Endometrium (tissue), 2 donors: ENCODE results near the gene C20orf141.
"Not testable (repeated sequence)": the region's sequence is repeated elsewhere in the genome, so short reads cannot be mapped to it uniquely, and the experiment has no call there.

ENCODE experiments used
- FAIRE-seq: peaks from 2 replicates; lab custom pipeline; 2012; peaks lifted over from hg19 to GRCh38; lab: Jason Lieb, UNC
- donor health status: control.
- donor health status: control.

C20orf141 gene

GRCh38 chr20:2799688-2800520 lies 14.9 kb upstream of the C20orf141 start:
- no peak for FAIRE-seq

- FAIRE-seq = no peak
Observed at GRCh38 chr20:2800521-2801285, 14.1 kb upstream of the C20orf141 start, which contains the start of gene CPXM1. Gene CPXM1, minus strand, starts transcription at chr20:2800627. Its CDS starts 55 bp downstream, at chr20:2800572.

- no peak for FAIRE-seq
Observed at GRCh38 chr20:2801286-2801728, 13.5 kb upstream of the C20orf141 start.

GRCh38 chr20:2804041-2804828 lies 10.6 kb upstream of the C20orf141 start:
- no peak for FAIRE-seq

GRCh38 chr20:2804852-2805688 lies 9.7 kb upstream of the C20orf141 start:
- no peak for FAIRE-seq

GRCh38 chr20:2805689-2806350 lies 9.0 kb upstream of the C20orf141 start:
- no peak for FAIRE-seq

GRCh38 chr20:2806351-2806701 lies 8.5 kb upstream of the C20orf141 start:
- no peak for FAIRE-seq

GRCh38 chr20:2807019-2807418 lies 7.8 kb upstream of the C20orf141 start:
- FAIRE-seq = no peak

GRCh38 chr20:2807929-2808328 lies 6.9 kb upstream of the C20orf141 start:
- FAIRE-seq = not testable (repeated sequence)

GRCh38 chr20:2809690-2810089 lies 5.1 kb upstream of the C20orf141 start:
- no peak for FAIRE-seq

GRCh38 chr20:2812189-2812588 lies 2.6 kb upstream of the C20orf141 start:
- FAIRE-seq = no peak

GRCh38 chr20:2814076-2814475 lies 711 bp upstream of the C20orf141 start:
- FAIRE-seq = no peak

- no peak for FAIRE-seq
Observed at GRCh38 chr20:2815242-2815900, 584 bp downstream of the C20orf141 start.

- FAIRE-seq = no peak
Observed at GRCh38 chr20:2816030-2816582, 1.3 kb downstream of the C20orf141 start, which contains the start of gene TMEM239. Gene TMEM239, plus strand, starts transcription at chr20:2816364. Its CDS starts 191 bp downstream, at chr20:2816555.

- FAIRE-seq = no peak
Observed at GRCh38 chr20:2816583-2817340, 2.0 kb downstream of the C20orf141 start.

GRCh38 chr20:2817341-2817726 lies 2.5 kb downstream of the C20orf141 start:
- no peak for FAIRE-seq

GRCh38 chr20:2817891-2818595 lies 3.3 kb downstream of the C20orf141 start:
- peak; percentile 82 for FAIRE-seq

GRCh38 chr20:2820084-2820895 lies 5.5 kb downstream of the C20orf141 start:
- FAIRE-seq = peak; percentile 97
